IMR-90 (cell line): ENCODE measurements around the gene UBA1. TPM values are rescaled to one million over a fixed set of nuclear protein-coding genes. Genes with fewer than 3 reads are reported as not detected.

Experiments used
- ATAC-seq: fragments of 200-7000 bp; cut with Tn5 transposase; 2 replicates; pipeline ENCODE4 v1.9.1; 2020; ENCODE audit warnings: low read depth, mild to moderate bottlenecking, moderate library complexity
- BruUV-seq: library from RNA; stranded (reverse); fragments of 400-500 nt; replicated peaks from 2 replicates; lab custom pipeline; 2021; lab: Mats Ljungman, UMichigan
- CTCF ChIA-PET: fragments of 300-600 bp; formaldehyde crosslinking; extraction: SDS; loops from one replicate; lab custom pipeline; 2021; ENCODE audit warnings: antibody characterized with exemption; lab: Yijun Ruan, JAX
- POLR2A ChIA-PET: fragments of 300-600 bp; sonication (Branson Sonifier 250); formaldehyde crosslinking; loops from one replicate; lab custom pipeline; 2022; ENCODE audit warnings: antibody characterized with exemption; ENCODE audit not compliant: unreplicated experiment; lab: Charles Lee
- DNase-seq: peaks from one replicate; pipeline ENCODE4 v3.0.0; 2013
- H2AFZ ChIP-seq: replicated peaks from 2 replicates; pipeline ENCODE3; 2013; ENCODE audit warnings: low read length, mild to moderate bottlenecking; ENCODE audit not compliant: poor library complexity
- H2AK5ac ChIP-seq: 2 replicates; pipeline ENCODE4 v1.6.1; 2013; ENCODE audit warnings: low read depth, low read length, inconsistent platforms
- H2AK9ac ChIP-seq: replicated peaks from 2 replicates; pipeline ENCODE3; 2013; ENCODE audit warnings: mild to moderate bottlenecking, low read depth, low read length, moderate library complexity; ENCODE audit not compliant: poor library complexity
- H2BK120ac ChIP-seq: 2 replicates; pipeline ENCODE4 v1.6.1; 2013; ENCODE audit warnings: low read depth, low read length, inconsistent platforms
- H2BK15ac ChIP-seq: 3 replicates; pipeline ENCODE4 v1.6.1; 2013; ENCODE audit warnings: low read depth, low read length, inconsistent platforms
- H2BK20ac ChIP-seq: 2 replicates; pipeline ENCODE4 v1.6.1; 2013; ENCODE audit warnings: low read depth, mild to moderate bottlenecking, inconsistent platforms, low read length, moderate library complexity
- H2BK5ac ChIP-seq: 2 replicates; pipeline ENCODE4 v1.6.1; 2013; ENCODE audit warnings: mild to moderate bottlenecking, low read depth, low read length, inconsistent platforms; ENCODE audit not compliant: poor library complexity, severe bottlenecking
- H3K14ac ChIP-seq: replicated peaks from 2 replicates; pipeline ENCODE4 v1.6.1; 2013; ENCODE audit warnings: low read depth, low read length, inconsistent platforms
- H3K18ac ChIP-seq: 2 replicates; pipeline ENCODE4 v1.6.1; 2013; ENCODE audit warnings: low read depth, low read length, control low read depth
- H3K23ac ChIP-seq: 2 replicates; pipeline ENCODE4 v1.6.1; 2013; ENCODE audit warnings: low read depth, low read length, inconsistent platforms
- H3K27ac ChIP-seq: 2 replicates; pipeline ENCODE4 v1.5.1; 2013; ENCODE audit warnings: mild to moderate bottlenecking, control low read depth, low read length; ENCODE audit not compliant: insufficient read depth
- H3K27me3 ChIP-seq: 2 replicates; pipeline ENCODE4 v1.6.1; 2013; ENCODE audit warnings: low read length; ENCODE audit not compliant: control insufficient read depth, insufficient read depth
- H3K36me3 ChIP-seq: 2 replicates; pipeline ENCODE4 v1.6.1; 2013; ENCODE audit warnings: low read length, mixed read lengths; ENCODE audit not compliant: control insufficient read depth, insufficient read depth
- H3K4ac ChIP-seq: 2 replicates; pipeline ENCODE4 v1.6.1; 2013; ENCODE audit warnings: low read depth, low read length, inconsistent platforms
- H3K4me1 ChIP-seq: 2 replicates; pipeline ENCODE4 v1.6.1; 2013; ENCODE audit warnings: low read length, mixed read lengths; ENCODE audit not compliant: control insufficient read depth, insufficient read depth
- H3K4me2 ChIP-seq: 2 replicates; pipeline ENCODE4 v1.6.1; 2013; ENCODE audit warnings: low read depth, mild to moderate bottlenecking, control low read depth, low read length, moderate library complexity
- H3K4me3 ChIP-seq: 2 replicates; pipeline ENCODE4 v1.5.1; 2013; ENCODE audit warnings: low read depth, mild to moderate bottlenecking, control low read depth, low read length, moderate library complexity; ENCODE audit not compliant: insufficient read depth
- H3K56ac ChIP-seq: 2 replicates; pipeline ENCODE4 v1.6.1; 2013; ENCODE audit warnings: low read length, inconsistent platforms; ENCODE audit not compliant: insufficient read depth; ENCODE audit errors: extremely low read depth
- H3K79me1 ChIP-seq, 2 experiments: 2 replicates each; pipeline ENCODE4 v1.6.1; 2013; ENCODE audit warnings: low read length in 2 of 2, inconsistent platforms in 1 of 2, low read depth in 1 of 2
- H3K9ac ChIP-seq: 2 replicates; pipeline ENCODE4 v1.6.1; 2013; ENCODE audit warnings: low read depth, low read length, control low read depth
- H3K9me1 ChIP-seq: 2 replicates; pipeline ENCODE4 v1.6.1; 2013; ENCODE audit warnings: low read length, inconsistent platforms; ENCODE audit not compliant: insufficient read depth
- H3K9me3 ChIP-seq: 2 replicates; pipeline ENCODE4 v1.6.1; 2013; ENCODE audit warnings: low read length; ENCODE audit not compliant: control insufficient read depth, insufficient read depth
- H4K20me1 ChIP-seq: 2 replicates; pipeline ENCODE4 v1.6.1; 2013; ENCODE audit warnings: low read length, inconsistent platforms; ENCODE audit not compliant: insufficient read depth
- H4K5ac ChIP-seq: 2 replicates; pipeline ENCODE4 v1.6.1; 2013; ENCODE audit warnings: mild to moderate bottlenecking, low read depth, low read length, control low read depth
- H4K8ac ChIP-seq, 2 experiments: 2 replicates each; pipeline ENCODE4 v1.6.1; 2013; ENCODE audit warnings: low read depth in 2 of 2, low read length in 2 of 2, control low read depth in 1 of 2, inconsistent platforms in 1 of 2
- H4K91ac ChIP-seq: 2 replicates; pipeline ENCODE4 v1.6.1; 2013; ENCODE audit warnings: low read depth, low read length, inconsistent platforms; ENCODE audit not compliant: insufficient read depth
- BHLHE40 ChIP-seq: fragments of 150-350 bp; IDR thresholded peaks from 2 replicates; pipeline ENCODE4 v1.6.1; 2016; ENCODE audit warnings: mild to moderate bottlenecking, low read depth, low read length
- MAFK ChIP-seq: IDR thresholded peaks from 2 replicates; pipeline ENCODE4 v1.6.1; 2012; ENCODE audit warnings: low read depth, low read length, improper control_type of control experiment
- MAZ ChIP-seq: IDR thresholded peaks from 2 replicates; pipeline ENCODE4 v1.6.1; 2012; ENCODE audit warnings: low read depth, mild to moderate bottlenecking, low read length, improper control_type of control experiment, moderate library complexity, borderline replicate concordance
- RCOR1 ChIP-seq: IDR thresholded peaks from 2 replicates; pipeline ENCODE4 v1.6.1; 2012; ENCODE audit warnings: mild to moderate bottlenecking, low read length, improper control_type of control experiment; ENCODE audit not compliant: insufficient replicate concordance
- WGBS, 2 experiments: methylation state at CpG; one replicate each; pipeline versions ENCODE4 v1.1.5 to v1.1.7; 2013; ENCODE audit warnings: missing lambda C conversion rate in 2 of 2; ENCODE audit not compliant: insufficient read length in 1 of 2; ENCODE audit errors: extremely low coverage in 2 of 2; 5-methylcytosine and 5-hydroxymethylcytosine counted together
- dilution Hi-C: fragments of 300-500 bp; cut with HindIII; formaldehyde crosslinking; loops from one replicate; pipeline ENCODE4 v1.14.3; 2018; ENCODE audit warnings: low sequenced_read_pairs; ENCODE audit not compliant: unreplicated experiment
- in situ Hi-C: fragments of 300-500 bp; cut with MboI; formaldehyde crosslinking; loops from 3 replicates; pipeline ENCODE4 v1.14.3; 2019; ENCODE audit warnings: low sequenced_read_pairs, inconsistent platforms, mixed read lengths
- intact Hi-C: fragments of 100-400 bp; cut with micrococcal nuclease; formaldehyde crosslinking; loops from 2 replicates; pipeline ENCODE4 v1.10.0; 2022
- polyA plus RNA-seq, 3 experiments: library from polyadenylated mRNA; depleted of rRNA; stranded (reverse); fragments of >200 nt; gene quantifications; 2 replicates each; pipeline ENCODE4 v1.2.3, GENCODE V29; 2012; ENCODE audit warnings: low replicate concordance in 1 of 3
- total RNA-seq: library from RNA; depleted of rRNA; stranded (reverse); fragments of >200 nt; gene quantifications from 2 replicates; pipeline ENCODE4 v1.2.3, GENCODE V29; 2012
- TF ChIP-seq, protein P1 (sequence below): fragments of 150-350 bp; IDR thresholded peaks from 2 replicates; pipeline ENCODE4 v1.6.1; 2016; ENCODE audit warnings: low read depth, mild to moderate bottlenecking, low read length, moderate library complexity, borderline replicate concordance
- TF ChIP-seq, protein P2 (sequence below): fragments of 150-350 bp; IDR thresholded peaks from 2 replicates; pipeline ENCODE4 v1.6.1; 2017; ENCODE audit warnings: mild to moderate bottlenecking, antibody characterized with exemption, low read length, low read depth

Gene UBA1
- total and polyA plus RNA-seq, 2 of the 4 experiments (the other 2 are of a cell fraction), result 299 to 343 TPM

DNA sequence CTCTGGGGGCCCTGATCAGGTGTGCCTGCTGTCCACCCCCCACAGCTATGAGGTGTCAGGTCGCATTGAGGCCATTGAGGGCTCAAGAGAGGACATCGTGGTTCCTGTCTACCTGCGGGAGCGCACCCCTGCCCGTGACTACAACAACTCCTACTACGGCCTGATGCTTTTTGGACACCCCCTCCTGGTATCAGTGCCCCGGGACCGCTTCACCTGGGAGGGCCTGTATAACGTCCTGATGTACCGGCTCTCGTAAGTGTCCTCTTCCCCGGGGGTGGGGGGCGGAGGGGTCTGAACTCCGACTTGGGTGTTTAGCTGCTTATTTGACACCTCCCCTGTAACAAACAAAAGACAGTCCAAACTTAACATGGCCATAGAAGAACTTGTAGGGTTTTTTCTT, 49.7 kb downstream of the UBA1 start:
- H2AFZ ChIP-seq, result peak overlapping the region; percentile 32
- ChIA-PET POLR2A (no interaction called here), CTCF (no interaction called here)
- no peak overlapping the region for H3K14ac ChIP-seq
- H4K91ac ChIP-seq, result no peak overlapping the region
- no TSS peak for BruUV-seq
- no peak overlapping the region for H3K56ac ChIP-seq
- no peak overlapping the region for H2BK5ac ChIP-seq
- H3K36me3 ChIP-seq, result peaks cover 59% of the 10 kb centered on the region
- intact Hi-C loops, result no loop called here
- H2BK15ac ChIP-seq, result no peak overlapping the region
- dilution Hi-C loops, result no loop called here
- peaks cover 0 to 20% of the 10 kb centered on the region in 2 experiments; a peak in 2 of 4 replicates for H3K79me1 ChIP-seq
- H3K4me1 ChIP-seq, result no peaks in the 10 kb centered on the region
- DNase-seq (no peak), ATAC-seq (no peak)
- no peak overlapping the region for H3K4me3 ChIP-seq
- no peak overlapping the region for H3K9ac ChIP-seq
- peaks cover 4% of the 10 kb centered on the region; the same call in 1 of the 2 replicates for H3K9me3 ChIP-seq
- no peak overlapping the region for H3K18ac ChIP-seq
- TF ChIP-seq BHLHE40 (no peak), MAFK (no peak), RCOR1 (no peak), MAZ (no peak)
- TF ChIP-seq, protein P1, sequence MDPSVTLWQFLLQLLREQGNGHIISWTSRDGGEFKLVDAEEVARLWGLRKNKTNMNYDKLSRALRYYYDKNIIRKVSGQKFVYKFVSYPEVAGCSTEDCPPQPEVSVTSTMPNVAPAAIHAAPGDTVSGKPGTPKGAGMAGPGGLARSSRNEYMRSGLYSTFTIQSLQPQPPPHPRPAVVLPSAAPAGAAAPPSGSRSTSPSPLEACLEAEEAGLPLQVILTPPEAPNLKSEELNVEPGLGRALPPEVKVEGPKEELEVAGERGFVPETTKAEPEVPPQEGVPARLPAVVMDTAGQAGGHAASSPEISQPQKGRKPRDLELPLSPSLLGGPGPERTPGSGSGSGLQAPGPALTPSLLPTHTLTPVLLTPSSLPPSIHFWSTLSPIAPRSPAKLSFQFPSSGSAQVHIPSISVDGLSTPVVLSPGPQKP, result no peak
- TF ChIP-seq, protein P2, sequence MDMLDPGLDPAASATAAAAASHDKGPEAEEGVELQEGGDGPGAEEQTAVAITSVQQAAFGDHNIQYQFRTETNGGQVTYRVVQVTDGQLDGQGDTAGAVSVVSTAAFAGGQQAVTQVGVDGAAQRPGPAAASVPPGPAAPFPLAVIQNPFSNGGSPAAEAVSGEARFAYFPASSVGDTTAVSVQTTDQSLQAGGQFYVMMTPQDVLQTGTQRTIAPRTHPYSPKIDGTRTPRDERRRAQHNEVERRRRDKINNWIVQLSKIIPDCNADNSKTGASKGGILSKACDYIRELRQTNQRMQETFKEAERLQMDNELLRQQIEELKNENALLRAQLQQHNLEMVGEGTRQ, result no peak
- H2BK20ac ChIP-seq, result no peak overlapping the region
- in situ Hi-C loops, result no loop called here
- no peak overlapping the region for H3K4me2 ChIP-seq
- H4K20me1 ChIP-seq, result peaks cover 10% of the 10 kb centered on the region
- no peak overlapping the region for H3K4ac ChIP-seq
- no peak overlapping the region for H4K8ac ChIP-seq
- H3K27ac ChIP-seq, result no peak overlapping the region
- H3K9me1 ChIP-seq, result peaks cover 4% of the 10 kb centered on the region; the same call in 1 of the 2 replicates
- no peak overlapping the region for H3K23ac ChIP-seq
- no peak overlapping the region for H2BK120ac ChIP-seq
- no peak overlapping the region for H4K5ac ChIP-seq
- peaks cover 23% of the 10 kb centered on the region for H3K27me3 ChIP-seq
- H2AK5ac ChIP-seq, result no peak overlapping the region
- WGBS, 2 experiments, result 100% methylated on average over 1 of the region's 14 CpGs; no CpG with 5 or more reads in 1 of the 2 experiments
- H2AK9ac ChIP-seq, result peak overlapping the region; percentile 53
